ENCODE data around the gene LRRC70. TPM values are rescaled to one million over a fixed set of nuclear protein-coding genes. Genes with fewer than 3 reads are reported as not detected.

The LRRC70 gene
- total and polyA plus RNA-seq, 2 experiments from 2014 or later: 0.15 to 1.7 TPM

DNA sequence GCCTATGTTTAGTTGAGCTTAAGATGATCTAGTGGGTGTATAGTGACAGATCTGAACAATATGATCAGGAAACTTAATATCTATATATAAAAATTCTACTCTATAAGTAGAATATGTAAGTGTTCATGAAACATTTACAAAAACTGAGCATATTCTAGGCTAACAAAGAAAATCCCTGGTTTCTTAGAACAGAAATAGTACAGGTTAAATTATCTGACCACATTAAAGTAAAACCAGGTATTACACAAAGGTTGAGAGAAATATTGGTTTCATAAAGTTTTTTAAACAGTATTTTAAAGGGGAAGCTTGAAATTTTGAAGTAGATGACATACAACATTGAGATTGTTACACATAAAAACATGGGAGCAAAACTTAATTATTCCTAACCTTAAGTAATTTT is 39.3 kb downstream of the LRRC70 start:
- Mint-ChIP-seq H3K4me1 (peaks cover 22% of the 10 kb centered on the region), H3K9me3 (peaks cover 14% of the 10 kb centered on the region; the same call in 2 of the 3 replicates), H3K27ac (no peak overlapping the region), H3K4me3 (no peak overlapping the region), H3K36me3 (ENCODE audit: low read depth) (peaks cover 24% of the 10 kb centered on the region), H3K27me3 (ENCODE audit: insufficient read depth, low read depth, poor library complexity) (peaks cover 5% of the 10 kb centered on the region)
- TF ChIP-seq CTCF (conservative IDR thresholded peaks at IDR 0.05; ENCODE audit: low read depth in 2 of 2) (no peak), ZNF331 (CRISPR knock-in tag; IDR thresholded peaks at IDR 0.05; ENCODE audit: low read depth) (no peak), EZH2phosphoT487 (IDR thresholded peaks at IDR 0.05; ENCODE audit: unreplicated experiment) (no peak), REST (IDR thresholded peaks at IDR 0.05; ENCODE audit: unreplicated experiment) (no peak), CREB1 (CRISPR knock-in tag; IDR thresholded peaks at IDR 0.05; ENCODE audit: low read depth) (no peak)
- TF ChIP-seq, protein P1, sequence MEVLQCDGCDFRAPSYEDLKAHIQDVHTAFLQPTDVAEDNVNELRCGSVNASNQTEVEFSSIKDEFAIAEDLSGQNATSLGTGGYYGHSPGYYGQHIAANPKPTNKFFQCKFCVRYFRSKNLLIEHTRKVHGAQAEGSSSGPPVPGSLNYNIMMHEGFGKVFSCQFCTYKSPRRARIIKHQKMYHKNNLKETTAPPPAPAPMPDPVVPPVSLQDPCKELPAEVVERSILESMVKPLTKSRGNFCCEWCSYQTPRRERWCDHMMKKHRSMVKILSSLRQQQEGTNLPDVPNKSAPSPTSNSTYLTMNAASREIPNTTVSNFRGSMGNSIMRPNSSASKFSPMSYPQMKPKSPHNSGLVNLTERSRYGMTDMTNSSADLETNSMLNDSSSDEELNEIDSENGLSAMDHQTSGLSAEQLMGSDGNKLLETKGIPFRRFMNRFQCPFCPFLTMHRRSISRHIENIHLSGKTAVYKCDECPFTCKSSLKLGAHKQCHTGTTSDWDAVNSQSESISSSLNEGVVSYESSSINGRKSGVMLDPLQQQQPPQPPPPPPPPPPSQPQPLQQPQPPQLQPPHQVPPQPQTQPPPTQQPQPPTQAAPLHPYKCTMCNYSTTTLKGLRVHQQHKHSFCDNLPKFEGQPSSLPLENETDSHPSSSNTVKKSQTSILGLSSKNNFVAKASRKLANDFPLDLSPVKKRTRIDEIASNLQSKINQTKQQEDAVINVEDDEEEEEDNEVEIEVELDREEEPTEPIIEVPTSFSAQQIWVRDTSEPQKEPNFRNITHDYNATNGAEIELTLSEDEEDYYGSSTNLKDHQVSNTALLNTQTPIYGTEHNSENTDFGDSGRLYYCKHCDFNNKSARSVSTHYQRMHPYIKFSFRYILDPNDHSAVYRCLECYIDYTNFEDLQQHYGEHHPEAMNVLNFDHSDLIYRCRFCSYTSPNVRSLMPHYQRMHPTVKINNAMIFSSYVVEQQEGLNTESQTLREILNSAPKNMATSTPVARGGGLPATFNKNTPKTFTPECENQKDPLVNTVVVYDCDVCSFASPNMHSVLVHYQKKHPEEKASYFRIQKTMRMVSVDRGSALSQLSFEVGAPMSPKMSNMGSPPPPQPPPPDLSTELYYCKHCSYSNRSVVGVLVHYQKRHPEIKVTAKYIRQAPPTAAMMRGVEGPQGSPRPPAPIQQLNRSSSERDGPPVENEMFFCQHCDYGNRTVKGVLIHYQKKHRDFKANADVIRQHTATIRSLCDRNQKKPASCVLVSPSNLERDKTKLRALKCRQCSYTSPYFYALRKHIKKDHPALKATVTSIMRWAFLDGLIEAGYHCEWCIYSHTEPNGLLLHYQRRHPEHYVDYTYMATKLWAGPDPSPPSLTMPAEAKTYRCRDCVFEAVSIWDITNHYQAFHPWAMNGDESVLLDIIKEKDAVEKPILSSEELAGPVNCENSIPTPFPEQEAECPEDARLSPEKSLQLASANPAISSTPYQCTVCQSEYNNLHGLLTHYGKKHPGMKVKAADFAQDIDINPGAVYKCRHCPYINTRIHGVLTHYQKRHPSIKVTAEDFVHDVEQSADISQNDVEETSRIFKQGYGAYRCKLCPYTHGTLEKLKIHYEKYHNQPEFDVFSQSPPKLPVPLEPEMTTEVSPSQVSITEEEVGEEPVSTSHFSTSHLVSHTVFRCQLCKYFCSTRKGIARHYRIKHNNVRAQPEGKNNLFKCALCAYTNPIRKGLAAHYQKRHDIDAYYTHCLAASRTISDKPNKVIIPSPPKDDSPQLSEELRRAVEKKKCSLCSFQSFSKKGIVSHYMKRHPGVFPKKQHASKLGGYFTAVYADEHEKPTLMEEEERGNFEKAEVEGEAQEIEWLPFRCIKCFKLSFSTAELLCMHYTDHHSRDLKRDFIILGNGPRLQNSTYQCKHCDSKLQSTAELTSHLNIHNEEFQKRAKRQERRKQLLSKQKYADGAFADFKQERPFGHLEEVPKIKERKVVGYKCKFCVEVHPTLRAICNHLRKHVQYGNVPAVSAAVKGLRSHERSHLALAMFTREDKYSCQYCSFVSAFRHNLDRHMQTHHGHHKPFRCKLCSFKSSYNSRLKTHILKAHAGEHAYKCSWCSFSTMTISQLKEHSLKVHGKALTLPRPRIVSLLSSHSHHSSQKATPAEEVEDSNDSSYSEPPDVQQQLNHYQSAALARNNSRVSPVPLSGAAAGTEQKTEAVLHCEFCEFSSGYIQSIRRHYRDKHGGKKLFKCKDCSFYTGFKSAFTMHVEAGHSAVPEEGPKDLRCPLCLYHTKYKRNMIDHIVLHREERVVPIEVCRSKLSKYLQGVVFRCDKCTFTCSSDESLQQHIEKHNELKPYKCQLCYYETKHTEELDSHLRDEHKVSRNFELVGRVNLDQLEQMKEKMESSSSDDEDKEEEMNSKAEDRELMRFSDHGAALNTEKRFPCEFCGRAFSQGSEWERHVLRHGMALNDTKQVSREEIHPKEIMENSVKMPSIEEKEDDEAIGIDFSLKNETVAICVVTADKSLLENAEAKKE (CRISPR knock-in tag; IDR thresholded peaks at IDR 0.05): no peak
- H3K4me1 ChIP-seq (ENCODE audit: insufficient read depth): peaks cover 24% of the 10 kb centered on the region
- no peaks in the 10 kb centered on the region for H3K79me2 ChIP-seq (replicated peaks; ENCODE audit: insufficient read depth)
- H2AFZ ChIP-seq: no peak overlapping the region
- H3K36me3 ChIP-seq (ENCODE audit: insufficient read depth): no peaks in the 10 kb centered on the region
- H3K4me3 ChIP-seq: no peak overlapping the region
- H3F3A ChIP-seq (replicated peaks; ENCODE audit: low read depth): peaks cover 14% of the 10 kb centered on the region
- no peak for DNase-seq (ENCODE audit: low spot score)
- no peaks in the 10 kb centered on the region for H3K27me3 ChIP-seq (ENCODE audit: insufficient read depth)
- ATAC-seq: no peak
- H3K4me2 ChIP-seq: no peak overlapping the region
- no peak overlapping the region for H3K27ac ChIP-seq (ENCODE audit: low read depth)
- no peaks in the 10 kb centered on the region; the same call in none of the 2 replicates for H3K9me2 ChIP-seq (ENCODE audit: insufficient read depth)
- no peaks in the 10 kb centered on the region for H4K20me1 ChIP-seq (replicated peaks; ENCODE audit: insufficient read depth)

All from GM23338 (cell line).